GM12864 (cell line): ENCODE measurements around the gene AFF3.

ENCODE experiments used
- DNase-seq: peaks from one replicate; pipeline ENCODE4 v3.0.0-alpha.2; 2011; ENCODE audit warnings: low read depth
- H3K4me3 ChIP-seq: 2 replicates; pipeline ENCODE4 v1.5.1; 2011; ENCODE audit warnings: mild to moderate bottlenecking, low read depth, low read length, control low read depth
- TF ChIP-seq, protein P1 (sequence below): IDR thresholded peaks from 2 replicates; pipeline ENCODE4 v1.5.1; 2011; ENCODE audit warnings: low read depth, mild to moderate bottlenecking, moderate library complexity, low read length, control low read depth, inconsistent platforms; ENCODE audit errors: missing control alignments

Gene AFF3

DNA sequence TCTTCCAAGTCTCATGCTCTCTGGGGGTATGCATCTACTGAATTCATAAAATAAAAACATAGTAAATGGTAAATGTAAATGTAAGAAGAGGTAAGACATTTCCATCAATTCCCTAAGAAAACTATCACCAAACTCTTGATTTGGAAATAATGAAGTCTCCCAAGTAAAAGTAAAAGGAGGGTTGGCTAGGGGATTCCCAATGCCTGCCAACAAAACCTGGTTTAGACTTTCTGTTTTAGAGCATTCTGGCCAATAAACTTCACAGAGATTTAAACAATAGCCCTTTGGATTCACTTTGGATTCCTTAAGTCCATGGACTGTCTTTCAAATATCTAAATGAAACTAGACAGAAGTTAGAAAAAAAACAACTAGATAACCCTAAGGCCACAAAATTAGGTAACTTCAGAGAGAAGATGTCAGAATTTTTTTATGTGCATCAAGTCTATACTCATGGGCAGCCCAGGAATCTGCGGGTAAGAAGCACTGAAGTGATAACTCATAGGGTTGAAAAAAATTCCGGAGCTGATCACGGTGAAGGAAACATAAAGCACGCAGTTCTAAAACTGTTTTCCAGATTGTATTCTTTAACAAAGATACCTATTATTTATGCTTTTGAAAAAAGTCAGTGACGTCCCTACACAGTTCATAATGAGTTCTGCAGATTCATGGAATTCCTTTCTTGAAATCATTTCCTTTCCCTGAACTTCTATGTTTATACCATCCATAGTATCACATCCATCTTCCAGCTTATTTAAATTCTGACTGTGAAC lies 263.6 kb downstream of the AFF3 start:
- H3K4me3 ChIP-seq: no peak overlapping the region
- TF ChIP-seq, protein P1, sequence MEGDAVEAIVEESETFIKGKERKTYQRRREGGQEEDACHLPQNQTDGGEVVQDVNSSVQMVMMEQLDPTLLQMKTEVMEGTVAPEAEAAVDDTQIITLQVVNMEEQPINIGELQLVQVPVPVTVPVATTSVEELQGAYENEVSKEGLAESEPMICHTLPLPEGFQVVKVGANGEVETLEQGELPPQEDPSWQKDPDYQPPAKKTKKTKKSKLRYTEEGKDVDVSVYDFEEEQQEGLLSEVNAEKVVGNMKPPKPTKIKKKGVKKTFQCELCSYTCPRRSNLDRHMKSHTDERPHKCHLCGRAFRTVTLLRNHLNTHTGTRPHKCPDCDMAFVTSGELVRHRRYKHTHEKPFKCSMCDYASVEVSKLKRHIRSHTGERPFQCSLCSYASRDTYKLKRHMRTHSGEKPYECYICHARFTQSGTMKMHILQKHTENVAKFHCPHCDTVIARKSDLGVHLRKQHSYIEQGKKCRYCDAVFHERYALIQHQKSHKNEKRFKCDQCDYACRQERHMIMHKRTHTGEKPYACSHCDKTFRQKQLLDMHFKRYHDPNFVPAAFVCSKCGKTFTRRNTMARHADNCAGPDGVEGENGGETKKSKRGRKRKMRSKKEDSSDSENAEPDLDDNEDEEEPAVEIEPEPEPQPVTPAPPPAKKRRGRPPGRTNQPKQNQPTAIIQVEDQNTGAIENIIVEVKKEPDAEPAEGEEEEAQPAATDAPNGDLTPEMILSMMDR: no peak
- DNase-seq: no peak

DNA sequence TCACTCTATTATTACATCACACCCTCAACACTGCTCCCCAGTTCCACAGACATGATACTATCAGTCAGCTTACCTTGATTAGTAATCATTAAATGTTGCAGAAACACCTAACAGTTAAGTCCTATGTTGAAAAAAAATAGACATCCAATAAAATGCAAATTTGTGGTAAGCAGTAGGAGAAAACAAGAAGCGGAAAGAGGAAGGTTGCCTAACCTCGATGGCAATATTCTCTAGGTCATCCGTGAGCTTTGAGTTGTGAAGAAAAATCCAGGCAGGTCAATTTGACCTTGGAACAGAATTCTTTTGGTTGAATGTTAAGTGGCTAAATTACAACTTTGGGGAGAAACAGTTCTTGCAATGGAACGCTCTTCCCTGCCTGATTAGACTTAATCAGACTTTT lies 264.4 kb downstream of the AFF3 start:
- TF ChIP-seq, protein P1: no peak
- no peak overlapping the region for H3K4me3 ChIP-seq
- no peak for DNase-seq

DNA sequence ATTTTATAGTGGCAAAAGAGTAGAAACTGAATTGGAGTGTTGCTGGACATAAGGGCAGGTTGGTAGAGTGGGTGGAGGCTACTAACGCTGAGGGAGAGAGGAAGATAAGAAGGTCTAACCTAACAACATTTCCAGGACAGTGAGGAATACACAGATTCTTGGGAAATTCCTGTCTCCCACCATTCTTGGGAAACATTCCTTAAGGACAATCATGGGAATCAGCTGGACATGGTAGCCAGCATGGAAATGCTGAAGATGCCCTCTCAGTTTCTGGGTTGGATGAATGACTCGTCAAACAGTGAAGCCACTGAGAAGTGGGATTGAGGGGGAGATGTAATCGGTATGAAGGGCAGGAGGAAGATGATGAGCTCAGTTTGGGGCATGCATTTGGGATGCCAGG lies 265.4 kb downstream of the AFF3 start:
- H3K4me3 ChIP-seq: no peak overlapping the region
- no peak for DNase-seq
- TF ChIP-seq, protein P1: no peak

DNA sequence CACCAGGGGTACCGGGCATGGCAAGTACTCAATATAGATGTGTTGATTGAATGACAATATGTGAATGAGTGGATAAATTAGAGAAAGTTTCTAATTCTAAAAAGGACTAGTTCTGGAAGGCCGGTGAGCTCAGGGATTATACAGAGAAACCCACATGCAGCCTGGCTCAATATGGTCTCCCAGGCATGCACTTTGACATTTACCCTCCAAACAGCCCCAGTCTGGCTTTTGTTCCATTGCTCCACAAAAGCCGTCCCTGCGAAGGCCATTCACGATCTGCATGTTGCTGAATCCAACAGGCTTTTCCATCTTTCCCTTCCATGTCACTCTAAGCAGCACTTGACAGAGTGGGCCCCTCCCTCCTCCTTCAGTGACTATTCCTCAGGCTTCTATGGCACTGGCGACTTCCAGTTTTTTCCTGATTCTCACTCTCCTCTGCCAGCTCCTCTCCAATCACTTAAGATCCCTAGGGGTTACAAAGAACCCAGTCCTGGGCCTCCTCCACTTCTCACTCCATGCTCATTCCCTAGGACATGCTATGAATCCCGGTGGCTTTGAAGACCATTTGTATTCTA lies 266.7 kb downstream of the AFF3 start:
- H3K4me3 ChIP-seq: no peak overlapping the region
- TF ChIP-seq, protein P1: no peak
- no peak for DNase-seq

DNA sequence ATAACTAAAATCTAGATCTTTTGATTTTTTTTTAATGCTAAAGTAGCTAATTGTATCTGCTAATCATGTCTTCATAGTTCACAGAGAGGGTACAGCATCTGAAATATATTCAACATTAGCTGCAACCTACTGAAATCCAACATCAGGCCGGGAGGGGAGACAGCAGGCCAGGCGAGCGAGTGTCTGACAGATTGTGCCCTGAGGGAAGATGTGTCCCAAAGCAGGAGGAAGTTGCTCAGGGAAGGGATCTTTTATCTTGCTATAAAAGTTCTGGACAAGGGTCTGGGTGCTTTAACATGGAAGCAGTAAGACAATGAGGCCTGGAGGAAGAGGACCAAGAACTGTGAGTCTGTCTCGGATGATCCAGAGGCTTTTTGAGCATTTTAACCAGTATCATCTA lies 274.1 kb downstream of the AFF3 start:
- no peak for DNase-seq
- TF ChIP-seq, protein P1: no peak
- H3K4me3 ChIP-seq: no peak overlapping the region

DNA sequence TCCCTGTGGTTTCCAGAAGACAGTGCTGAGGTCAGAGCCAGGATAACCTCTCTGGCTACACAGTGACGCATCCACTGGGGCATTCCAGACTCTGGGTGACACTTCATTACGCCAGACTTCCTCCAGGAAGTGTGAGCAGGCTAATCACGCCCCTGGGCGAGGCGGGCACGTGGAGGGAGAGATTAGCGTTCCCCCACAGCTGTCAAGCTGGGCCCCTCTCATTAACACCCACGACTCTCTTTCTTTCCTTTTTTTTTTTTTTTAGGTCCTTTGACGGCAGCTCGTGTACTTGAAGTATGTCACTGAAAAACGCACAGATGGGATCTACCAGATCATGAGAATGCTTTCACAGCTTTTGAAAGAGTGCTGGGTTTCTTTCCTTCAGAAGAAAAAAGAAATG lies 274.6 kb downstream of the AFF3 start:
- no peak overlapping the region for H3K4me3 ChIP-seq
- TF ChIP-seq, protein P1: no peak

More for the DNA sequence above, 274.6 kb downstream of the AFF3 start:
- DNase-seq: no peak
